Activated CD4-positive, alpha-beta T cell treated with anti-CD3 and anti-CD28 coated beads, Interleukin-2, Interleukin-6, amounts not matched to agents 100 ng/mL and 50 ng/mL, durations not matched to agents 16 hours and 8 hours (primary cell): Measurements from ENCODE around the gene HIPK3.
A peak's percentile ranks its signal among the peaks of the same experiment; 100 is the strongest.

Experiments
- DNase-seq: peaks from one replicate; pipeline ENCODE4 v3.0.0-alpha.2; 2020

The HIPK3 gene

DNA sequence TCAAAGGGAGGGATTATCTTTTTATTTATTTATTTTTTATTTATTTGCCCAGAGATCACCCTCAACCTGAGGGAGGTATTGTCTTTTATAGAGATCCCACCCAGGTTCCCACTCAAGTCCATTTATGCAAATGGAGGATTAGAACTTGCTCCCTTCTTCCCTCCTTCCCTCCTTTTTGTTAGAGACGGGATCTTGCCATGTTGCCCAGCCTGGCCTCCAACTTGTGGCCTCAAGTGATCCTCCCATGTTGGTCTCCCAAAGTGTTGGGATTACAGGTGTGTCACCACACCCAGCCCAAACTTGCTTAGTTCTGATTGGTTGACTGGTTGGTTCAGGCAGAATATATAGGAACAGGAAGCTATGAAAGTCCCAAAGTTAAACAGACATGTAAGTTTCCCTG, 51.9 kb downstream of the HIPK3 start:
- no peak for DNase-seq

DNA sequence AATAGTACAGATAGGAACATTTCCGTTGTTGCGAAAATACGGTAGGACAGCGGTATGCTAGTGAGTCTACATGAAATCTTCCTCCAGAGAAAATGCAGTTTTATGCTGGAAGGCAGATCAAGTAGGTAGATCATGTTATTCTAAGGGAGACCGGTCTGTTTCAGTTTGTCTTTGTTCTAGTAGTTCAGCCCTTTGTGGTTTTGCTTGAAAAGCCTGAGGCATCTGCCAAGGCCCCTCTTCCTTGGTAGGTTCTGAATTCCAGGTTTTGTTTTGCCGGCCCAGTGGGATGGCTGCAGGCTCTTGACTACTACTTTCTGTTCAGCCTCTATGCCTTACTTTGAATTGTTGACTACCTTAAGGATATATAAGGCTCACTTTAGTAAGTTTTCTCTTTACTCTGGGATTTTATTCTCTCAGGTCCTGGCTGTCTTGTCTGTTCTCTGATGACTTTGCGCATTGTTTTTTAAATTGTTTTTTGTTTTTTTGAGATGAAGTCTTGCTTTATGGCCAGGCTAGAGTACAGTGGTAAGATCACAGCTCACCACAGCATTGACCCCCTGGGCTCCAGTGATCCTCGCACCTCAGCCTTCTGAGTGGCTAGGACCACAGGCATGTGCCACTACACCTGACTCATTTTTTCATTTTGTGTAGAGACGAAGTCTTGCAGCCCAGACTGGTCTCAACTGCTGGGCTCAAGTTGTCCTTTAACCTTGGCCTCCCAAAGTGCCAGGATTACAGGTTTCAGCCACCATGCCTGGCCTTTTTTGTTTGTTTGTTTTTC, 53.7 kb downstream of the HIPK3 start:
- no peak for DNase-seq

DNA sequence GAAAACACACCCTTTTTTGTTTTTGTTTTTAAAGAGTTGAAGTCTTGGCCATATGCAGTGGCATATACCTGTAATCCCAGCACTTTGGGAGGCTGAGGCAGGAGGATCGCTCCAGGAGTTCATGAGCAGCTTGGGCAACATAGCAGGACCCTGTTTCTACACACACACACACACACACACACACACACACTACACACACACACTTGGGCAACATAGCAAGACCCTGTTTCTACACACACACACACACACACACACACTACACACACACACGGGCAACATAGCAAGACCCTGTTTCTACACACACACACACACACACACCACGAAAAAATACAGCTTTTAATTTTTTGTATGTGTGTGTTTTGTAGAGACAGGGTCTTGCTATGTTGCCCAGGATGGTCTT, 54.5 kb downstream of the HIPK3 start:
- no peak for DNase-seq

DNA sequence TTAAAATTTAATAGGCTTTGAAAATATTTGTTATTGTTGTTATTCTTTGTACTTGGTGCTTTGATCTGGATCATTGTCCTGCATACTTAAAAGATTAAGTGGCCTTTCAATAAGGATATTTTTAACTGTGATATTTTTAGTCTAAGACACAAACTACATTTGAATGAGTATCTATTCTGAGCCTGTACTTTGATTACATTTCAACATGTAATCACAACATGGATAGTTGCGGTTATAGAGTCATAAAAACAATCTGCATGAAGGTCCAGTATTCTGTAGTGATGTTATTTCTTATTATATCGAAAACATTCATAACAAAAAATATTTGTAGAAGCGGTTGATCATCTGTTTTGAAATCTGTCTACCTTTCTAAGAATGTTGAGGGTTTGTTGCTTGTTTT, 58.6 kb downstream of the HIPK3 start:
- DNase-seq = no peak

DNA sequence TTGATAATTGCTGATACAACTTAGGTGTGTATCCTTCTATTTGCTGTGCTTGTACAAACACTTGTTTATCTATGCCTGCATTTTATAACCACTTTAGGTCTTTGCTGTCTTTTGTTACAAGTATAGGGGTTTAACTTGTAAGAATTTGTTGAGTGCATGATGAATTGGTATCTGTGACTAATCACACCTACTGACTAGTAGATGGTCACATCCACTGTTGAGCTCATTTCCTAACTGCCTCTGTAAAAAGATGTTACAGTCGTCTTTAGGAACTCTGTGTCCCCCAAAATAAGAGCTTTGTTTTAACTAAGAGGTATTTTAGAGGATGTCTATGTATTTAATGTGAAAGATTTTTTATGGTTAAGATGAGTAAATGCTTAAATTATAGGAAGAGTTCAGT, 60.5 kb downstream of the HIPK3 start:
- DNase-seq = no peak

DNA sequence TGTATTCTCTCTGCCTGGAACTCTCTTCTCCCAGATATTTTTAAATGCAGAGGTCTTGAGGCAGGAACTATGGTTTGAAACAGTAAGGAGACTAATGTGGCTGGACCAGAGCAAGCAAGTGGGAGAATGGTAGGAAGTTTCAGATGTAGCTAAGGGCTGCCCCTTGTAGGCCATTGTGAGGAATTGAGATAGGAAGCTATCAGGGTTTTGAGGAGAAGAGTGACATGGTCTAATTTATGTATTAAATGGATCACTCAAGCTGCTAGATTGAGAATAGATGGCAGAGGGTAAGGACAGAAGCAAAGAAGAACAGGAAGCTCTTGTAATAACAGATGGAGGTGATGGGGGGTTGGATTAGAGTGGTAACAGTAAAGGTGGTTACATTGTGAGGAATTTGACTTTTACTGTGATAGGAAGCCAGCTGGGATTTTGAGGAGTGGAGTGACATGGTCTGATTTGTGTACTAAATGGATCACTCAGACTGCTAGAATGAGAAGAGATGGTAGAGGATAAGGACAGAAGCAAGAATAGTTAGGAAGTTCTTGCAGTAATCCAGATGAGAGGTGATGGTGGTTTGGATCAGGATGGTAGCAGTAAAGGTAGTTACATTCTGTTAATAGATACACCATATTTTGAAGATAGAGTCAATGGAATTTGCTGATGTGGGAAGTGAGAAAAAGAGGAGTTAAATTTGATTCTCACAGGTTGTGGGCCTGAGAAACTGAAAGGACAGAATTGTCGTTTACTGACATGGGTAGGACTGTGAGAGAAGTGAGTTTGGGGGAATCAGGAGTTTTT, 63.0 kb downstream of the HIPK3 start:
- DNase-seq = no peak

DNA sequence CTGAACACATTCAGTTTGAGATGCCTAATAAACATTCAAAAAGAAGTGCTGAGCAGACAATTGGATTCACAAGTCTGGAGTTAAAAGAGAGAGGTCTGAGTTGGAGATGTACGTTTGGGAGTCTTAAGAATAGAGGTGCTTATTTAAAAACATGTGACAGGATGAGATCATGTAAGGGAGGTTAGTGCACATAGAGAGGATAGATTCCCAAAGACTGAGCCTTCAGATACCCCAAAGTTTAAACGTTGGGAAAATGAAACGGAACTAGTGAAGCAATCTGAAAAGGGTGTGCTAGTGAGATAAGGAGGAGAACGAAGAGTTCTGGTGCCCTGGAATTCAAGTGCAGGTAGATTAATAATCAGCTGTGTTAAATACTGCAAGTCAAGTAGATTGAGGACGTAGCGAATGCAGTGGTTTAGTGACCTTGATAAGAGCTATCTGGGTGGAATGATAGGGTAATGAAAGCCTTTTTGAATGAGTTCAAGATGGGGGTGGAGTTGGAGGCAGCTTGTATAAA, 63.7 kb downstream of the HIPK3 start:
- DNase-seq = no peak

DNA sequence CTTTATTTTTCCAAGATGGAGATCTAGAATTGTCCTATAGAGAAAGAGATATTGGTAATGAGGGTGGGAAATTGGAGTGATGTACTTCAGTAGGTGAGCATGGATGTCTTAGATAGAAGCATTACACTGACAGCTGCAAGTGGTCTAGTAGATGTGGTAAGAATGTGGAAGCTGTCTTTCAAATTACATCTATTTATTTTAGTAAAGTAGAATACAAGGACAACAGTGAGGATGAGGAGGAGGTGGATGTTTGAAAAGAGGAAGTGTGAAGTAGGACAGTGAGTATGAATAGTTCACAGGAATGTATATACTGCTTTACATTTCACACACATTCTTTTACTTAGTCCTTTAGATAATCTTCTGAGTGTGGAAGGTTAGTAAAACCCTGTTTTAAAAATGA, 64.2 kb downstream of the HIPK3 start:
- DNase-seq = no peak

DNA sequence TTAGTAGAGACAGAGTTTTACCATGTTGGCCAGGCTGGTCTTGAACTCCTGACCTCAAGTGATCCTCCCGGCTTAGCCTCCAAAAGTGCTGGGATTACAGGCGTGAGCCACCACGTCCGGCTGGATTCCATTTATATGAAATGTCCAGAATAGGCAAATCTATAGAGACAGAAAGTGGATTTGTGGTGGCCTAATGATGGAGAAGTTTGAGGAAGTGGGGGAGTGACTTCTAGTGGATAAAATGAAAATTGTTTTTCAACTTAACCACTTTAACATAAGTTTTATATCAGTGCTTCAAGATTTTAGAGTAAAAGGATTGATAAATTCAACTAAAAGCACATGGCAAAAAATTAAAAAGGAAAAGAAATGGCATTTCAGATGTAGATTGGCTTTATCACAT, 66.2 kb downstream of the HIPK3 start:
- no peak for DNase-seq

DNA sequence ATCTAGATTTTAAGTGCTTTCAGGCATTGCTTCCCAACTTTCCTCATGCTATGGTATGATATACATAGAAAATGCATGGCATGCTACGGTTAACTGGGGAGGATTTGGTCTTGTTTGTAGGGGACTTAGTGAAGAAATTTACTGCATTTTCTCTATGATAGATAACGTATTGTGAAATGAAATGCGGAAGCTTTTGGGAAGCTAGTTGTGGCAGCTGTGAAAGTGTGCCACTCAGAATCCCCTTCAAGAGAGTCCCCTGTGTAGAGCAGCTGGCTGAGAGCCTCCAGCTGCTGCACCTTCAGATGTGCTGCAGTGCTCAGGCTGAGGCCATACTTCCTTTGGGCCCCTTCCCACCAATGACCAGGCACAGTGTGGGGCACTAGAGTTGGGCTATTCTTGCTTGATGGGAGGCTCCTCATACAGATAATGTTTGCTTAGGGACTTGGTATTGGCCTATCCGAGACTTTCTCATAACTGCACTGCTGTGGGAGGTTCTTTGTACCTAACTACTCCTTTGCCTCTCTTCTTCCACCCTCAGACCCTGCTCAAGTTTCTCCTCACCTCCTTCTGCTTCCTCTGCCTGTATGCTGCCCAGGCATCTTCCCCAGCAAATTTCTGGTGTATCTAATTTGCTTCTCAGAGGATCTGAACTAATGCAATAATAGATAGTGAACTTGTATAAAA, 67.3 kb downstream of the HIPK3 start:
- DNase-seq = no peak

DNA sequence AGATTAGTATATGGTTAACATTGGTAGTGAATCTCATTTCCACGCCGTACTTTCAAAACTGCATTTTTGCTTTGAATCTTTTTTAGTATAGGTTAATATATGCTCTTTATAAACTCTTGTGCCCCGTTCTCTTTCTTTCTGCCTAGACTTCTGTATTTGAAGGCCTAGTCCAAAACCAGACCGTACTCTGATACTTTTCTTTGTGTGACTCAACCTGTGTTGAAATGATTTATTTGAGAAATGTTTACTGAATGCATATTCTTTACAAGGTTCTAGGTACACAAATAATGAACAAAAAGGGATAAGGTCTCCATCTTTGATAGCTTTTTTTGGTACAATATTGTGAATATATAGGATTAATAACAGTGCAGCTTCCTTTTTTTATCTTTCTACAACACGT, 68.3 kb downstream of the HIPK3 start:
- DNase-seq = no peak

DNA sequence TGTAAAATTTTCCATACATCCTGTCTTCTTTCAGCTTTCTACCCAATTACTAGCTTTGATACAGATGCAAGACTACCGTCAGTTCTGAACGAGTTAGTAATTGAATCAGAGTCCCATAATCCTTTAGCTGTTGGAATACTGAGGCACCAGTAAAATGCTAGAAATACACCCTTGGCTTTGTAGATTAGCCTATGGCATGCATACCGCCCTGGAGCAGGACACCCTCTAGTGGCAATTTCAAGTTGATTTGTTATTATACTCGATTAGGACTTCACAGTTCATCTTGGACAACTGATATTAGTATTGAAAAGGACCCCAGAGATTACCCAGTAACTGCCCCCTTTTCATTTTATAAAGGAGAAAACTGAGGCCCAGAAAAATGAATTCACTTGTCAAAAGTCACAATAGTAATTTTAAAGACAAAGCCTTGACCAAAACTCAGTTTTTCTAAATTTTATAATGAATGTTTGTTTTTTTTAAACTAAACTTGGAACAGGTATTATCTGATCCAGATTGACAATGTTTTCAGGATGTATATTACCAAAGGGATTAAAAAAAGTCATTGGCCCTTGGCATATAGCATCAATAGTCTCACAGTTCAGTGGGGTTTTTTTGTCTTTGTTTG, 72.6 kb downstream of the HIPK3 start:
- DNase-seq = peak; percentile 51

DNA sequence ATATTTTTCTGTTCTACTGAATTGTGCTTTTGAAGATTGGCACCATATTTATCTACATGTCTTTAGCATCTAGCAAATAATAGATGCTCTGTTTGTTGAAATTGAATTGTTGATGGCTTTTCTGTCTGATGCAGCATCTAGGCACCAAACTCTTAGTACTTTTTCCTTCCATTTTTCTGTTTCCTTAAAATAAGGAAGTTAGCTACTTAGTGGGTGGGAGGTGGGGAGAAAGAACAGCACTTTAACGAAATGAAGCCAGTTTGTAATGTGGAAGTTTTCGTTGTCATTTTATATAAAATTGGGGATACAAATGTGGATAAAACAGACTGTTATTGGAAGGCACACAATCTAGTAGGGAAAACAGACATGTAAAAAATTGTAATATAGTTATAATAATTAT, 76.6 kb downstream of the HIPK3 start:
- DNase-seq = no peak

DNA sequence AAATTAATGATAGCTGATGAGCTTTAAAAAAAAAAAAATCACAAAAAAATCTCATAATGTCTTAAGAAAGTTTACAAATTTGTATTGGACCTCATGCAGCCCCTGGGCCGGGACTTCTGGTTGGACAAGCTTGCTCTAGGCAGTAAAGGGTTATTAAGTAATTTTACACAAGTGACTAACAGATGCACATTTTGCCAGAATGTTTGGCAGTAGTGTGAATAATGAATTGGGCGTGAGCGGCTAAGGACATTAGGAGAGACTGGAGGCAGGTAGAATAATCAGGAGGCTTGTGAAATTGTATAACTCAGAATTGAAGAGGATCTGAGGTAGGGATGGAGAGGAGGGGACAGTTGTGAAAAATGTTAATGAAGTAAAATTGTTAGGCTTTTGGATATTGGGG, 77.4 kb downstream of the HIPK3 start:
- DNase-seq = no peak

DNA sequence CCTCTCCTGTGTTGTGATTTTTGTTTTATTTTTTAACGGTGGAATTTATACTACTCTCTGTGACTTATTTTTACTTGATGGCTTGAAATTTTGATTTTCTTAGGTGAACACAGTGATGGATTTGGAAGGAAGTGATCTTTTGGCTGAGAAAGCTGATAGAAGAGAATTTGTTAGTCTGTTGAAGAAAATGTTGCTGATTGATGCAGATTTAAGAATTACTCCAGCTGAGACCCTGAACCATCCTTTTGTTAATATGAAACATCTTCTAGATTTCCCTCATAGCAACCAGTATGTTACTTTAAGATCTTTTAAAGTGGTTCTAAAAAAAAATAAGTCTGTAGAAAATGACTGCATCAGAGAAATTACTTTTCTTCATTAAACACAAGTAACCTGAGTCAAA, 82.1 kb downstream of the HIPK3 start:
- DNase-seq = no peak

DNA sequence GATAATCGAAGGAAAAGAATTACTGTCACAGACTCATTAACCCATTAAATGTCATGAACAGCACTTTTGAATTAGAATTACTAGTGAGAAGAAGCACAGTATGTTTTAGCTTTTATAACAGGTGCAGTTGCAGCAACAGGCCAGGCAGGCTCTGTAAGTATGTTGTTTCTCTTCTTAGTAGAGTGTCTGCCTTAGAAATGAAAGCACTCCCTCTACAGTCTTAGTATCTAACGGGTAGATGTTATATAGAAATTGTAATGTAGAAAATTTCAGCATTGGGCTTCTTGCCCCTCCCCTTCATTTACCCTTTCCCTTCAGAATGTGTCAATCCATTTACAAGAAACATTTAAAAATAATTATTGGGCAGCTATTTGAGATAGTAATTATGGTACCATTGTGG, 87.4 kb downstream of the HIPK3 start:
- DNase-seq = no peak

DNA sequence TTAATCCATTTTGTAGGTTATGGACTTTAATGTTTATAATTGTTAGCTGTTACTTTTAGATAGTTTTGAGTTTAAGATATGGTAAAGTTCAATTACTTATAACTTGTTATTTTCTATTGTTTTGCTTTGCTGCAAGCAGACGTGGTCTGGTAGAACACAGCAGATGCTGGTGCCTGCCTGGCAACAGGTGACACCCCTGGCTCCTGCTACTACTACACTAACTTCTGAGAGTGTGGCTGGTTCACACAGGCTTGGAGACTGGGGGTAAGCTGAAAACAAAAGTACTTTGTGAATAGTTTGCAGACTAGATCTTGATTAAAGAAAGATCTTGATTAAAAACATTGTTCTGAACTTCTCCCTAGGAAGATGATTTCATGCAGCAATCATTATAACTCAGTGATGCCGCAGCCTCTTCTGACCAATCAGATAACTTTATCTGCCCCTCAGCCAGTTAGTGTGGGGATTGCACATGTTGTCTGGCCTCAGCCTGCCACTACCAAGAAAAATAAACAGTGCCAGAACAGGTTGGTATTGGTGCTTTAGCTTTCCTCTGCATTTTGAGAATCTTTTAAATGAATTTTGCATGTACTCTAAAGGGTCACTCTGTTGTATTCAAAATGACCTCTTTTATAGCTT, 90.4 kb downstream of the HIPK3 start:
- no peak for DNase-seq

DNA sequence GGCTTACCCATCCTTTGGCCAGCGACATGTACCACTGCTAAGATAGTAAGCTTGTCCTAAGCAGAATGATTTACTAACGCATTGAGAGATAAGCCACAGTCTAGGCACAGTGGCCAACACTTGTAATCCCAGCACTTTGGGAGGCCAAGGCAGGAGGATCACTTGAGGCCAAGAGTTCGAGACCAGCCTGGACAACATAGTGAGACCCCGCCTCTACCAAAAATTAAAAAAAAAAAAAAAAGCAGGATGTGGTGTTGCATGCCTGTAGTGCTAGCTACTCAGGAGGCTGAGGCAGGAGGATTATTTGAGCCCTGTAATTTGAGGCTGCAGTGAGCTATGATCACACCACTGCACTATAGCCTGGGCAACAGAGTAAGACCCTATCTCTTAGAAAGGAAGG, 93.1 kb downstream of the HIPK3 start:
- DNase-seq = no peak

DNA sequence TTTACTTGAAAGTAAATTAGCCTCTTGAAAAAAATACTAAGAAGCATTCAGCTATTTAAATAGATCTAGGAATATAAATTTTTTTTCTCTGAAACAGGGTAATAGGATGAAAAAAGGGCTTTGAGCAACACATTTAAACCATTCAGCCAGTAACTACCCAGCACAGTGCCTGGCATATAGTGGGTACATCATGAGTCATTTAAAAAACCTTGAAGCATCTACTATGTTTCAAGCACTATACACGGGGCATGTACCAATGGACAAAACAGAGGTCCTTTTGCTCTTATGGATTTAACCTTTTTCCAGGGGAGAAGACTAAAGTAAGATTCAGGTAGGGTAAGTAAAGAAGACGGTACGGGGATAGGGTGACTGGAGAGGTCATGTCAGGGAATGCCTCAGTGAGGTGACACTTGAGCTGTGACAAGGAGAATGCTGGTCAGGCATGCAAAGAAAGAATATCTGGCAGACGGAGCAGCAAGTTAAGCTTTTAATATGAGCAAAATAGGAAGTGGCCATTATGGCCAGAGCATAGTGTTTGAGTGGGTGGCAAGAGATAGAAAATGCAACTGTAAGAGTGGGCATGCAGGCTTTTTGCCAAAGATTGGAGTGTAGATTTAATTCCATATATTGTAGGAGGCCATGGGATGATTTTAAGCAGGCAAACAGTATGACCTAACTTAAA, 101.1 kb downstream of the HIPK3 start:
- no peak for DNase-seq

DNA sequence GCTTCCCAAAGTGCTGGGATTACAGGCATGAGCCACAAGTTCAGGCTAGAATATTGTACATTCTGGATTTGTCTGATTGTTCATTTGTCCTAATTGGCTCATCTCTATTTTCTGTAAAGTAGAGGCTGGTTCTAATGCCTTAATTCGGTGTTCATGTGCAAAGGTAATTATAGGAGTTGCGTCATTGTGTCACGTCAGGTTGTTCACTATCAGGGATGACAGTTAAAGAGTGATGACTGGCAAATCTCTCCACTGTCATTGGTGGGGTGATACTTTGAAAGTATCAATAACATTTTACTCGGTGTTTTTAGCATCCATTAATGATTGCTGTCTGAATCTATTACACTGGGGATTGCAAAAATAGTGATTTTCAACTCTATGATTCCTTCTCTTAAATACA, 103.5 kb downstream of the HIPK3 start:
- DNase-seq = no peak

DNA sequence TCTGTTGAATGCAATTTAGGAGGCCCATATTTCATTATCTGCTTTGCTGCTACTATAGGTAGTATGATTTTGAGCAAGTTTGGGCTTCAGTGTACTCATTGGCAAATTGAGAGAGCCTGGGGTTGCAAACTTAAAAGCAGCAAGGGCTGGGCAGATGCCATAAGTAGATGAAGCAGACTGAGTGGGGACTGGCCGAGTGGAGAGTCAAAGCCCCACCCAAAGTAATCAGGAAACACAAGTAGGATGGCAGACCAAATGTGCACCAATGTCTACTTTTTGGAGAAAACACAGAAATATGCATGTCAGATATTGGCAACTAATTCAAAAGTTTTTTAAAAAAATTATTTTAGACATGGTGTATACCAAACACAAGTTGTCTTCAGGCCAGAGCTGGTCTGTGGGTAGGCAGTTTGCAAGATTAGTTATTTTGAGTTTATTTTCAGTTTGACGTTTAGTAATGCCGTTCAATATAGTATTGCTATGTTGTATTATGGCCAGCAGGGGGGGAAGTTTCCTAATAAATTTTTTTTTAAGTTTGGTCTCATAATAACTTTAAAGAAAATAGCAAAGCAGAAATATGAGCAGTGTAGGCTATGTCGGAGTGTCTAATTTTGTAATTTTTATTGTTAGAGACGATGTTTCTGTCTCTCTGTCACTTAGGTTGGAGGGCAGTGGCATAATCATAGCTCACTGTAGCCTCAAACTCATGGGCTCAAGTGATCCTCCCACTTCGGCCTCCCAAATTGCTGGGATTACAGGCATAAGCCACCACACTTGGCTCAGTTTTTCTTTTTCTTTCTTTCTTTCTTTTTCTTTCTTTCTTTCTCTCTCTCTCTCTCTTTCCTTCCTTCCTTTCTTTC, 105.1 kb downstream of the HIPK3 start:
- peak; percentile 40 for DNase-seq
